HepG2 (cell line): ENCODE data around the gene SMARCA2. TPM values are rescaled to one million over a fixed set of nuclear protein-coding genes. Genes with fewer than 3 reads are reported as not detected.

Experiments used
- BHLHE40 ChIP-seq: IDR thresholded peaks from 2 replicates; pipeline ENCODE4 v1.6.1; 2011; ENCODE audit warnings: low read length, improper control_type of control experiment
- CHD2 ChIP-seq: IDR thresholded peaks from 2 replicates; pipeline ENCODE4 v1.6.1; 2011; ENCODE audit warnings: low read depth, low read length, improper control_type of control experiment
- KMT2B ChIP-seq: IDR thresholded peaks from 2 replicates; pipeline ENCODE4 v1.6.1; 2016; ENCODE audit warnings: missing genetic modification reagents, missing compliant biosample characterization
- NFYC ChIP-seq: IDR thresholded peaks from 2 replicates; pipeline ENCODE4 v1.6.1; 2016; ENCODE audit warnings: missing genetic modification reagents, missing compliant biosample characterization
- POLR2AphosphoS2 ChIP-seq: IDR thresholded peaks from 2 replicates; pipeline ENCODE4 v1.6.1; 2011; ENCODE audit warnings: low read depth, low read length, improper control_type of control experiment
- REL ChIP-seq: sonication (generic); formaldehyde crosslinking; conservative IDR thresholded peaks from 2 replicates; pipeline ENCODE4 v1.8.0; 2022; ENCODE audit warnings: mild to moderate bottlenecking, missing genetic modification reagents, moderate library complexity
- SAP130 ChIP-seq: IDR thresholded peaks from 2 replicates; pipeline ENCODE4 v1.6.1; 2016; ENCODE audit warnings: low read depth
- SNAPC2 ChIP-seq: sonication (generic); formaldehyde crosslinking; IDR thresholded peaks from 2 replicates; pipeline ENCODE4 v1.8.1; 2022; ENCODE audit warnings: mild to moderate bottlenecking, missing genetic modification reagents
- TBX2 ChIP-seq: sonication (generic); formaldehyde crosslinking; IDR thresholded peaks from 2 replicates; pipeline ENCODE4 v1.5.0; 2020; ENCODE audit warnings: missing genetic modification reagents, mild to moderate bottlenecking, borderline replicate concordance
- TCF12 ChIP-seq, 2 experiments: fragments of 450-650 bp in 1 of 2; sonication (generic) in 1 of 2; formaldehyde crosslinking in 1 of 2; IDR thresholded peaks; 2 replicates each; pipeline versions ENCODE4 v1.6.1 to v1.8.0; 2017 to 2022; ENCODE audit warnings: antibody characterized with exemption in 1 of 2, mild to moderate bottlenecking in 1 of 2, missing genetic modification reagents in 1 of 2, moderate library complexity in 1 of 2
- ZNF224 ChIP-seq: sonication (generic); formaldehyde crosslinking; IDR thresholded peaks from 2 replicates; pipeline ENCODE4 v1.5.0; 2020; ENCODE audit warnings: mild to moderate bottlenecking, missing genetic modification reagents
- ZNF292 ChIP-seq: sonication (generic); formaldehyde crosslinking; IDR thresholded peaks from 2 replicates; pipeline ENCODE4 v1.8.1; 2022; ENCODE audit warnings: mild to moderate bottlenecking, low read depth, missing genetic modification reagents, borderline replicate concordance
- ZNF619 ChIP-seq: sonication (generic); formaldehyde crosslinking; IDR thresholded peaks from 2 replicates; pipeline ENCODE4 v1.4.0; 2020; ENCODE audit warnings: mild to moderate bottlenecking, missing genetic modification reagents
- ZNF713 ChIP-seq: sonication (generic); formaldehyde crosslinking; IDR thresholded peaks from 2 replicates; pipeline ENCODE4 v1.4.0; 2020; ENCODE audit warnings: mild to moderate bottlenecking, missing genetic modification reagents
- ZNF737 ChIP-seq: sonication (generic); formaldehyde crosslinking; IDR thresholded peaks from 2 replicates; pipeline ENCODE4 v1.5.0; 2020; ENCODE audit warnings: missing genetic modification reagents, mild to moderate bottlenecking, borderline replicate concordance
- ZNF768 ChIP-seq: sonication (generic); formaldehyde crosslinking; IDR thresholded peaks from 2 replicates; pipeline ENCODE4 v1.4.0; 2020; ENCODE audit warnings: missing genetic modification reagents
- ZNF850 ChIP-seq: sonication (generic); formaldehyde crosslinking; conservative IDR thresholded peaks from 2 replicates; pipeline ENCODE4 v1.9.0; 2021; ENCODE audit warnings: mild to moderate bottlenecking, missing genetic modification reagents
- polyA plus RNA-seq, 8 experiments: library from polyadenylated mRNA; depleted of rRNA in 3 of 8; stranded (reverse) in 7 of 8; unstranded in 1 of 8; fragments of >200 nt; fragmentation: Illumina TruSeq in 4 of 8; extraction: Trizol in 4 of 8; gene quantifications; 2 replicates each; pipeline versions ENCODE4 v1.2.1 to v1.2.3, GENCODE V29; 2011 to 2016; ENCODE audit warnings: low read depth in 4 of 8, missing spikeins in 1 of 8, mixed read lengths in 1 of 8; ENCODE audit not compliant: insufficient read depth in 1 of 8
- total RNA-seq, 5 experiments: library from RNA; depleted of rRNA; stranded (reverse); fragments of >200 nt; fragmentation: Illumina TruSeq; extraction: Trizol; gene quantifications; 2 replicates each; pipeline ENCODE4 v1.2.3, GENCODE V29; 2016; ENCODE audit warnings: low read depth in 1 of 5
- TF ChIP-seq, protein P1 (sequence below): IDR thresholded peaks from 2 replicates; pipeline ENCODE4 v1.6.1; 2016; ENCODE audit warnings: mild to moderate bottlenecking
- TF ChIP-seq, protein P2 (sequence below): sonication (generic); formaldehyde crosslinking; IDR thresholded peaks from 2 replicates; pipeline ENCODE4 v1.4.0; 2020; ENCODE audit warnings: missing genetic modification reagents, mild to moderate bottlenecking, borderline replicate concordance
- TF ChIP-seq, protein P3 (sequence below): sonication (generic); formaldehyde crosslinking; conservative IDR thresholded peaks from 2 replicates; pipeline ENCODE4 v1.8.0; 2022; ENCODE audit warnings: mild to moderate bottlenecking, moderate library complexity, missing genetic modification reagents
- TF ChIP-seq, protein P4 (sequence below): sonication (generic); formaldehyde crosslinking; IDR thresholded peaks from 2 replicates; pipeline ENCODE4 v1.4.0; 2020; ENCODE audit warnings: missing genetic modification reagents
- TF ChIP-seq, protein P5 (sequence below): sonication (generic); formaldehyde crosslinking; IDR thresholded peaks from 2 replicates; pipeline ENCODE4 v1.5.0; 2020; ENCODE audit warnings: missing genetic modification reagents
- TF ChIP-seq, protein P6 (sequence below): sonication (generic); formaldehyde crosslinking; IDR thresholded peaks from 2 replicates; pipeline ENCODE4 v1.4.0; 2020; ENCODE audit warnings: missing genetic modification reagents

Gene SMARCA2
- total and polyA plus RNA-seq, 2 of the 13 experiments (the other 11 are each of a cell fraction or from before 2014, with no cell fraction given), result 22.5 to 23.7 TPM

DNA sequence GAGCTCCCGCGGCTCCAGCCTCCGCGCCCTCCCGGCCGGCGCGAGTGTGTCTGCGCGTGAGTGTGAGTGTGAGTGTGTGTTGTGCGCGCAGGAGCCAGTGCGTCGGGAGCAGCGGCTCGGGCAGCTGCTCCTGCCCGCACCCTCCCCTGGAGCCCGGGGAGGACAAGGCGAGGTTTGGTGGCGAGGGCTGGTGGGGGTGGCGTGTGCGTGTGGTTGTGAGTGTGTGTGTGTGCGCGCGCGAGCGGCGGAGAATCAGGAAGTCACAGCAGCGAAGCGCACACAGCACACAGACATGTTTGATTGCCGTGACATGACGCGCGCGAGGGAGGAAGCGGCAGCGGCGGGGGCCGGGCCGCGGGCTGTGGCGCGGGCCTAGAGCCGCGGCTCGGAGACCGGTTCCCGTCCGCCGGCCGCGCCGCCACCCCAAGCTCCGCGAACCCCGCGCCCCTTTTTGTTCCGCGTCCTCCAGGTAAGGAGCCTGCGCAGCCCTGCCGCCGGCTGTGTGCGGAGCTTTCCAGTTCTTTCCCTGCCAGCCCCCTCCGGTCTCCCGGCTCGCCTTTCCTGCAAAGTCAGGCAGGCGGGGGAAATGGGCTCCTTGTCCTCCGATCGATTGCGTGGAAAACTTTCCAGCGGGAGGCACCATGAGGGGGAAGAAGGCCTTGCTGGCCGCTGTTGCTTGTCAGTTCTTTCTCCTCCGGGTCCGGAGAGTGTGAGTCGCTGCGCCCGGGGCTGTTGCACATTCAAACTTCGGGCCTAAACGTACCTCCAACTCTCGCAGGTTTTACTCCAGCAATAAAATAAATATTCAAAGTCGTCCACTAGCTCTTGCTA, 2.4 kb downstream of the SMARCA2 start (continued):
- TF ChIP-seq, protein P1, sequence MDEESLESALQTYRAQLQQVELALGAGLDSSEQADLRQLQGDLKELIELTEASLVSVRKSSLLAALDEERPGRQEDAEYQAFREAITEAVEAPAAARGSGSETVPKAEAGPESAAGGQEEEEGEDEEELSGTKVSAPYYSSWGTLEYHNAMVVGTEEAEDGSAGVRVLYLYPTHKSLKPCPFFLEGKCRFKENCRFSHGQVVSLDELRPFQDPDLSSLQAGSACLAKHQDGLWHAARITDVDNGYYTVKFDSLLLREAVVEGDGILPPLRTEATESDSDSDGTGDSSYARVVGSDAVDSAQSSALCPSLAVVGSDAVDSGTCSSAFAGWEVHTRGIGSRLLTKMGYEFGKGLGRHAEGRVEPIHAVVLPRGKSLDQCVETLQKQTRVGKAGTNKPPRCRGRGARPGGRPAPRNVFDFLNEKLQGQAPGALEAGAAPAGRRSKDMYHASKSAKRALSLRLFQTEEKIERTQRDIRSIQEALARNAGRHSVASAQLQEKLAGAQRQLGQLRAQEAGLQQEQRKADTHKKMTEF (CRISPR knock-in tag), result no peak
- TF ChIP-seq SNAPC2 (CRISPR knock-in tag) (0 out of 2 replicates have a peak, but pooled peaks have one; percentile 27), ZNF737 (CRISPR knock-in tag) (no peak), ZNF292 (CRISPR knock-in tag) (peak; percentile 63), NFYC (CRISPR knock-in tag) (no peak), TCF12 (IDR thresholded peaks at IDR 0.05) (no peak), TCF12 (CRISPR knock-in tag; IDR thresholded peaks at IDR 0.05) (0 out of 2 replicates have a peak, but pooled peaks have one; percentile 28), ZNF619 (0 out of 2 replicates have a peak, but pooled peaks have one; percentile 34), ZNF713 (CRISPR knock-in tag) (no peak), ZNF850 (no peak), TBX2 (CRISPR knock-in tag) (peak; percentile 15; the same call in 1 of the 2 replicates), CHD2 (peak; percentile 60; the same call in 1 of the 2 replicates), KMT2B (CRISPR knock-in tag) (peak; percentile 65; the same call in 1 of the 2 replicates), ZNF224 (CRISPR knock-in tag) (no peak), SAP130 (peak; percentile 47), POLR2AphosphoS2 (no peak), BHLHE40 (no peak), REL (no peak), ZNF768 (CRISPR knock-in tag) (peak; percentile 41; the same call in 1 of the 2 replicates)
- TF ChIP-seq, protein P2, sequence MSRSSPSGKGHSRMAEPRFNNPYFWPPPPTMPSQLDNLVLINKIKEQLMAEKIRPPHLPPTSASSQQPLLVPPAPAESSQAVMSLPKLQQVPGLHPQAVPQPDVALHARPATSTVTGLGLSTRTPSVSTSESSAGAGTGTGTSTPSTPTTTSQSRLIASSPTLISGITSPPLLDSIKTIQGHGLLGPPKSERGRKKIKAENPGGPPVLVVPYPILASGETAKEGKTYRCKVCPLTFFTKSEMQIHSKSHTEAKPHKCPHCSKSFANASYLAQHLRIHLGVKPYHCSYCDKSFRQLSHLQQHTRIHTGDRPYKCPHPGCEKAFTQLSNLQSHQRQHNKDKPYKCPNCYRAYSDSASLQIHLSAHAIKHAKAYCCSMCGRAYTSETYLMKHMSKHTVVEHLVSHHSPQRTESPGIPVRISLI (CRISPR knock-in tag), result no peak
- TF ChIP-seq, protein P3, sequence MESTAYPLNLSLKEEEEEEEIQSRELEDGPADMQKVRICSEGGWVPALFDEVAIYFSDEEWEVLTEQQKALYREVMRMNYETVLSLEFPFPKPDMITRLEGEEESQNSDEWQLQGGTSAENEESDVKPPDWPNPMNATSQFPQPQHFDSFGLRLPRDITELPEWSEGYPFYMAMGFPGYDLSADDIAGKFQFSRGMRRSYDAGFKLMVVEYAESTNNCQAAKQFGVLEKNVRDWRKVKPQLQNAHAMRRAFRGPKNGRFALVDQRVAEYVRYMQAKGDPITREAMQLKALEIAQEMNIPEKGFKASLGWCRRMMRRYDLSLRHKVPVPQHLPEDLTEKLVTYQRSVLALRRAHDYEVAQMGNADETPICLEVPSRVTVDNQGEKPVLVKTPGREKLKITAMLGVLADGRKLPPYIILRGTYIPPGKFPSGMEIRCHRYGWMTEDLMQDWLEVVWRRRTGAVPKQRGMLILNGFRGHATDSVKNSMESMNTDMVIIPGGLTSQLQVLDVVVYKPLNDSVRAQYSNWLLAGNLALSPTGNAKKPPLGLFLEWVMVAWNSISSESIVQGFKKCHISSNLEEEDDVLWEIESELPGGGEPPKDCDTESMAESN, result 0 out of 2 replicates have a peak, but pooled peaks have one; percentile 40
- TF ChIP-seq, protein P4, sequence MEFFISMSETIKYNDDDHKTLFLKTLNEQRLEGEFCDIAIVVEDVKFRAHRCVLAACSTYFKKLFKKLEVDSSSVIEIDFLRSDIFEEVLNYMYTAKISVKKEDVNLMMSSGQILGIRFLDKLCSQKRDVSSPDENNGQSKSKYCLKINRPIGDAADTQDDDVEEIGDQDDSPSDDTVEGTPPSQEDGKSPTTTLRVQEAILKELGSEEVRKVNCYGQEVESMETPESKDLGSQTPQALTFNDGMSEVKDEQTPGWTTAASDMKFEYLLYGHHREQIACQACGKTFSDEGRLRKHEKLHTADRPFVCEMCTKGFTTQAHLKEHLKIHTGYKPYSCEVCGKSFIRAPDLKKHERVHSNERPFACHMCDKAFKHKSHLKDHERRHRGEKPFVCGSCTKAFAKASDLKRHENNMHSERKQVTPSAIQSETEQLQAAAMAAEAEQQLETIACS (CRISPR knock-in tag), result peak; percentile 65
- TF ChIP-seq, protein P5, sequence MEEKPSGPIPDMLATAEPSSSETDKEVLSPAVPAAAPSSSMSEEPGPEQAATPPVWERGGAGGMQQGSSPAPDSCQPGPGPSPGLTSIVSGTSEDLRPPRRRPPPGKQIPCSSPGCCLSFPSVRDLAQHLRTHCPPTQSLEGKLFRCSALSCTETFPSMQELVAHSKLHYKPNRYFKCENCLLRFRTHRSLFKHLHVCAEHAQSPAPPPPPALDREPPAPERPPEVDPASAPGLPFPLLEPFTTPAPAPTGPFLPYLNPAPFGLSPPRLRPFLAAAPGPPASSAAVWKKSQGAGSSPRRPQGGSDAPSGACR (CRISPR knock-in tag), result 0 out of 2 replicates have a peak, but pooled peaks have one; percentile 31
- TF ChIP-seq, protein P6, sequence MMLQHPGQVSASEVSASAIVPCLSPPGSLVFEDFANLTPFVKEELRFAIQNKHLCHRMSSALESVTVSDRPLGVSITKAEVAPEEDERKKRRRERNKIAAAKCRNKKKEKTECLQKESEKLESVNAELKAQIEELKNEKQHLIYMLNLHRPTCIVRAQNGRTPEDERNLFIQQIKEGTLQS, result no peak
